Epithelial cell of esophagus (primary cell): Measurements from ENCODE around the gene TNPO2.

Experiments
- DNase-seq: peaks from one replicate; pipeline ENCODE4 v3.0.0; 2010; ENCODE audit warnings: low read depth
- H3K4me3 ChIP-seq: 2 replicates; pipeline ENCODE4 v1.5.1; 2011; ENCODE audit warnings: mild to moderate bottlenecking, low read length, control low read depth
- TF ChIP-seq, protein P1 (sequence below): IDR thresholded peaks from 2 replicates; pipeline ENCODE4 v1.5.1; 2011; ENCODE audit warnings: low read depth, mild to moderate bottlenecking, low read length, control low read depth, inconsistent platforms; ENCODE audit not compliant: insufficient read depth; ENCODE audit errors: missing control alignments

Gene TNPO2

DNA sequence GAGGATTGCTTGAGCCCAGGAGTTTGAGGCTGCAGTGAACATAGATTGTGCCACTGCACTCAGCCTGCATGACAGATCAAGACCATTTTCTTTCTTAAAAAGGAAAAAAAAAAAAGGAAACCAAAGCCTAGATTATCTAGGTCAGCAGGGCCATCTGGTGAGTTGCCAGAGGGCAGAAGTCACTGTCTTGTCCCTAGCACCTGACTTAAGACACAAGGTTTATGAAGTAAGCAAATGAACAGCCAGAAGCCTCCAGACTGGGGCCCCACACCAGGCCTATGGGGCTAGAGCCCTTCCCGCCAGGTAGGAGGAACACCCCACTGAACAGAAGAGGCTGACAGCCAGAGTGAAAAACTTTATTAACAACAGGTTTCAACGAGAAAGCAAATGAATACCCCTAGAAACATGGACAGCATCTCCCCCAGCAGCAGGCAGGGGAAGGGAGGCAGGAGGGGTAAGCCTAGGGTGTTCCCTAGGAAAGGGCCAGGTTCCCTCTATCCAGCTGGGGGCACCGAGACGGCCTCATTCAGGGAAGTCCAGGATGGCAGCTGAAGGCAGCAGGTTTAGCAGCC lies 55.9 kb downstream of the TNPO2 start:
- TF ChIP-seq, protein P1, sequence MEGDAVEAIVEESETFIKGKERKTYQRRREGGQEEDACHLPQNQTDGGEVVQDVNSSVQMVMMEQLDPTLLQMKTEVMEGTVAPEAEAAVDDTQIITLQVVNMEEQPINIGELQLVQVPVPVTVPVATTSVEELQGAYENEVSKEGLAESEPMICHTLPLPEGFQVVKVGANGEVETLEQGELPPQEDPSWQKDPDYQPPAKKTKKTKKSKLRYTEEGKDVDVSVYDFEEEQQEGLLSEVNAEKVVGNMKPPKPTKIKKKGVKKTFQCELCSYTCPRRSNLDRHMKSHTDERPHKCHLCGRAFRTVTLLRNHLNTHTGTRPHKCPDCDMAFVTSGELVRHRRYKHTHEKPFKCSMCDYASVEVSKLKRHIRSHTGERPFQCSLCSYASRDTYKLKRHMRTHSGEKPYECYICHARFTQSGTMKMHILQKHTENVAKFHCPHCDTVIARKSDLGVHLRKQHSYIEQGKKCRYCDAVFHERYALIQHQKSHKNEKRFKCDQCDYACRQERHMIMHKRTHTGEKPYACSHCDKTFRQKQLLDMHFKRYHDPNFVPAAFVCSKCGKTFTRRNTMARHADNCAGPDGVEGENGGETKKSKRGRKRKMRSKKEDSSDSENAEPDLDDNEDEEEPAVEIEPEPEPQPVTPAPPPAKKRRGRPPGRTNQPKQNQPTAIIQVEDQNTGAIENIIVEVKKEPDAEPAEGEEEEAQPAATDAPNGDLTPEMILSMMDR: no peak
- DNase-seq: no peak
- H3K4me3 ChIP-seq: peak overlapping the region; percentile 94

DNA sequence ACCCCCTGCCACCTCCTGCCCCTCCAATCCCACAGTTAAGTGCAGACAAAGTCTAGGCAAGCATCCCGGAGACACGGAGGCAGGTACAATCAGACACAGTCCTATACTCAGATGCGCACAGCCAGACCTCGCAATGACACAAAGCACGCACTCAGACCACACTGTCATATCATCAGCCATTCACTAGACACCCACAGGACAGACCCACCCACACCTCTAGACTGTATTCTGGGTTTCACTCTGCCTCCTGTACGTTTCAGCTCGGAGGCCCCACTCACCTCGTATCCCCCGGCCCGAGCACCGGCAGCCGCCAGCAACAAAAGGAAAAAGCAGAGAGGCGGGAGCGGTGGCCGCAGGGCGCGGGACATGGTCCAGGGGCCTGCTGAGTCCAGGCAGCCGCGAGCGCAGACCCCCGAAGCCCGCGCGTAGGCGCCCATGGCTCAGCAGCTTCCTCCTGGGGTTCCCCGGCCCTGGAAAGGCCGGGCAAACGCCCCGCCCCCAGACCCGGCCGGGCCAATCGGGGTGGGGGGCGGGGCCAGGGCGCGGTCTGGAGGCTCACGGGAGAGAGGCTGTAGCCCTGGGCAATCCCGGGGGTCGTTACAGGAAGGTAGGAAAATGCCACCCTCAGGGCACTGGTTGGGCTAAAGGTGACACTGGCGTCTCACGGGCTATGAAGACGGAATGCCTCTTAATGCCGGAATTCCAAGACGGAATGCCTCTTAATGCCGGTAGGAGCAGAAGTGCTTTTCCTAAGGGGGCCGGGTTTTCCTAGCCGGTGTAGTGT lies 57.3 kb downstream of the TNPO2 start, which contains the start of the genes MAN2B1 and WDR83:
Gene MAN2B1, minus strand, starts transcription at position 478 of the 784 bp plus-strand sequence. Its CDS starts 41 bp downstream, at position 437.
Gene WDR83, plus strand, starts transcription at position 543 of the 784 bp plus-strand sequence. CDS start 2,984 bp downstream, outside the sequence.
- TF ChIP-seq, protein P1: no peak
- DNase-seq: peak; percentile 75
- peak within 1 kb of the TSS; percentile 88 for H3K4me3 ChIP-seq

DNA sequence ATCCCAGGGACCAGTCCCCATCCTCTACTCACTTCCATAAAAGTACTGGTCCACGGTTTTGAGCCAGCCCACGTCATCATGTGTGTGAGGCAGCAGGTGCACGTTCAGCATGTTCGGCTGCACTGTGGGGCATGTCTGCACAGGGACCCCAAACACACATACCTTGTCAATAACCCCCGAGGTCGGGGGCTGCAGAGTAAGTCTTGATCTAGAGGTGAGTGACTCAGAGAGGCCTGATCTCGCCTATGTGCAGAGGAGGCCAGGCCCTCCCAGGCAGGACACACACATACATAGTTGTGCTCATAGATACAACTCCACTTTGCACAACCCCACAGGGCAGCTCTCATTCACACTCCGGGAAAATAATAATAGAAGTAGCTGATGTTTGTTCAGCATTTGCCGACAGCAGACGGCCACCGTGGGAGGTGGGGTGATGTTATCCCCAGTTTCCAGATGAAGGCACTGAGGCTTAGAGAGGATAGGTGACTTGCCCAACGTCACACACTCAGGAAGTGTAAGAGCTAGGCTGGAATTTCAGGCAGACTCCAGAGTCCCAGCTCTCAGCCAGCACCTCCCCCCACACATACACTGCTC lies 58.0 kb downstream of the TNPO2 start:
- DNase-seq: no peak
- peak overlapping the region; percentile 88 for H3K4me3 ChIP-seq
- TF ChIP-seq, protein P1: no peak

DNA sequence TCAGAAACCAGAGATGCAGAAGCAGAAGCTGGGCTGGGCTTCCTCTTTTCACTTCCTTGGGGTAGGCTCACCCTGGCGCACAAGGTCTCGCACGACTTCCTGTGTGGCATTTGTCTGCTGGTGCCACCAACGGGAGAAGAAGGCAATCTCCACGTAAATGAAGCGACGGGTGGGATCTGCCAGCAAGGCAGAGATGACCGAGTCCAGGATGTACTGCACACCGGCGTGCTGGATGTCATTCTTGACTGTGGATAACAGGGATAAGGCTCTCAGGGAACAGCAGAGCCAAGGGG lies 58.5 kb downstream of the TNPO2 start:
- no peak for DNase-seq
- H3K4me3 ChIP-seq: no peak overlapping the region
- TF ChIP-seq, protein P1: no peak

DNA sequence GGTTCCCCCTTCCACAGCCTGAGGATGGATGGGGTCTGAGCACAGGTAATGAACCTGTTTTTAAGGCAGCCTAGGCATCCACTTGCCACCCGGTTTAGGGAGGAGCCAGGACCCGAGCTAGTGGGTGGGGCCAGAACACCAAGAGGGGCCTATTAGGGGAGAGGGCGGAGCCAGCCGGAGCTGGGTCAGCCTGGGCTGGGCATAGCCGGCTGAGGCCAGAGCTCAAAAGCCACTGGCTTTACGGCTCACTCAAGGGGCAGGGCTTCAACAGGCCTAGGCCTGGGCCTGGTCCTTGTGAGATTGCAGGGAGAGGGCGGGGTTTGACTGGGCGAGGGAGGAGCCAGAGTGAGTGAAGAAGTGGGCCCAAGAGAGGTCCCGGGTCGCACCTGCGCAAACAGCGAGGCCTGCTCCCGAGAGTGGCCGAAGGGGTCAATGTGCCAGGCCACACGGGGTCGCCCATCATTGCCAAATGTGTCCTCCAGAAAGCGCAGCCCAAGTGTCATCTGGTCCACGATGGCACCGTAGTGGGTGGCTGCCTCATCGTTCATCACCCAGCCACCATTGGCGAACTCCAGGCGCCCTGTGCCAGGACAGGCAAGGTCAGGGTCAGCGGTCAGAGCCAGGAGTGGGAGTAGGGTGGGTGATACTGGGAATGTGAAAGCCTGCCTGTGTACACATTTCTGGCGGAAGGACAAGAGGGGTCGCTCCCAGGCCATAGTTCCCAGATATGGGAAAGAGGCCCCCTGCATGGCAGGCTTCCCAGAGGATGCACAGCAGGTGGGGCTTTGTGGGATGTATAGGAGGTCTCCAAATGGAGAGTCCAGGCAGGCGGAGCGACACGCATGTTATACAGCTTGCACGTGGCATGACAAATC lies 59.1 kb downstream of the TNPO2 start:
- TF ChIP-seq, protein P1: no peak
- DNase-seq: no peak
- no peak overlapping the region for H3K4me3 ChIP-seq

DNA sequence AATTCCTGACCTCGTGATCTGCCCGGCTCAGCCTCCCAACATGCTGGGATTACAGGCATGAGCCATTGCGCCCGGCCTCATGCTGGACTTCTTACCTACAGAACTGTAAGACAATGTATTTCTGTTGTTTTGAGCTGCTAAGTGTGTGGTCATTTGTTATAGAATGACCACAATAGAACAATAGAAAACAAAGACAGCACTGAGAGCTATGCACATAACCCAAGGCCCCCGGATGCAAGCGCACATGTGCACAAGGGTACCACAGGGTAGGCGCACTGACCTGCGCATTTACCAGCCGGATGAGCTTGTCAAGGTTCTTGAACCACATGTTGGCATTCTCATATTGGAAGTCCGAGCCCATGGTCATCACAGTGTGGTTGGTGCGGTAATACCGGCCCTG lies 62.8 kb downstream of the TNPO2 start:
- DNase-seq: no peak
- TF ChIP-seq, protein P1: no peak
- no peak overlapping the region for H3K4me3 ChIP-seq
